ENCODE data around the gene PLEKHG4B. TPM values are rescaled to one million over a fixed set of nuclear protein-coding genes. Genes with fewer than 3 reads are reported as not detected.
A peak's percentile ranks its signal among the peaks of the same experiment; 100 is the strongest.

PLEKHG4B gene
- total RNA-seq, 1 experiment from 2014 or later = 1.2 TPM

- TF ChIP-seq, protein P1, sequence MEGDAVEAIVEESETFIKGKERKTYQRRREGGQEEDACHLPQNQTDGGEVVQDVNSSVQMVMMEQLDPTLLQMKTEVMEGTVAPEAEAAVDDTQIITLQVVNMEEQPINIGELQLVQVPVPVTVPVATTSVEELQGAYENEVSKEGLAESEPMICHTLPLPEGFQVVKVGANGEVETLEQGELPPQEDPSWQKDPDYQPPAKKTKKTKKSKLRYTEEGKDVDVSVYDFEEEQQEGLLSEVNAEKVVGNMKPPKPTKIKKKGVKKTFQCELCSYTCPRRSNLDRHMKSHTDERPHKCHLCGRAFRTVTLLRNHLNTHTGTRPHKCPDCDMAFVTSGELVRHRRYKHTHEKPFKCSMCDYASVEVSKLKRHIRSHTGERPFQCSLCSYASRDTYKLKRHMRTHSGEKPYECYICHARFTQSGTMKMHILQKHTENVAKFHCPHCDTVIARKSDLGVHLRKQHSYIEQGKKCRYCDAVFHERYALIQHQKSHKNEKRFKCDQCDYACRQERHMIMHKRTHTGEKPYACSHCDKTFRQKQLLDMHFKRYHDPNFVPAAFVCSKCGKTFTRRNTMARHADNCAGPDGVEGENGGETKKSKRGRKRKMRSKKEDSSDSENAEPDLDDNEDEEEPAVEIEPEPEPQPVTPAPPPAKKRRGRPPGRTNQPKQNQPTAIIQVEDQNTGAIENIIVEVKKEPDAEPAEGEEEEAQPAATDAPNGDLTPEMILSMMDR (conservative IDR thresholded peaks at IDR 0.05; ENCODE audit: low read depth, low read length) = no peak
- TF ChIP-seq EZH2 (IDR thresholded peaks at IDR 0.05; ENCODE audit: low read length, unreplicated experiment) (no peak), EZH2phosphoT487 (IDR thresholded peaks at IDR 0.05; ENCODE audit: borderline replicate concordance, low read length) (no peak)
- Histone ChIP-seq H3K4me3 (ENCODE audit: low read length) (no peak overlapping the region), H2AFZ (ENCODE audit: low read length) (no peak overlapping the region), H3F3A (ENCODE audit: low read length, unreplicated experiment) (no peaks in the 10 kb centered on the region), H3K9me3 (ENCODE audit: low read length) (0 out of 2 replicates have a peak, but pooled peaks cover 6% of the 10 kb centered on the region), H3K79me2 (ENCODE audit: low read length) (no peaks in the 10 kb centered on the region), H3K4me2 (ENCODE audit: low read length) (no peak overlapping the region), H3K27ac (ENCODE audit: low read length) (no peak overlapping the region), H3K27me3 (ENCODE audit: low read length) (peaks cover 4% of the 10 kb centered on the region; the same call in 1 of the 2 replicates), H4K20me1 (ENCODE audit: low read length) (no peaks in the 10 kb centered on the region), H3K9ac (ENCODE audit: low read length) (no peak overlapping the region), H3K9me2 (replicated peaks; ENCODE audit: low read length) (no peaks in the 10 kb centered on the region), H3K4me1 (ENCODE audit: insufficient read depth, low read length) (no peaks in the 10 kb centered on the region), H3K36me3 (ENCODE audit: low read depth, low read length) (no peaks in the 10 kb centered on the region)
- BruUV-seq (replicated peaks) = no TSS peak
- intact Hi-C loops (cut with micrococcal nuclease) = no loop called here
- POLR2A ChIA-PET (ENCODE audit: unreplicated experiment) = interaction anchor here (0.7 kb wide), 1 partner anchor 88 kb away, joined by 3 read pairs; no protein-coding TSS in a partner anchor
- ATAC-seq = no peak
- CTCF ChIA-PET = no interaction called here
- DNase-seq = no peak
Observed at GRCh38 chr5:130601-131131, 38.7 kb downstream of the PLEKHG4B start.

- POLR2A ChIA-PET (ENCODE audit: unreplicated experiment) = no interaction called here
- Histone ChIP-seq H3K9me2 (replicated peaks; ENCODE audit: low read length) (no peaks in the 10 kb centered on the region), H3K27me3 (ENCODE audit: low read length) (peaks cover 3% of the 10 kb centered on the region; the same call in 1 of the 2 replicates), H3F3A (ENCODE audit: low read length, unreplicated experiment) (no peaks in the 10 kb centered on the region), H2AFZ (ENCODE audit: low read length) (no peak overlapping the region), H3K36me3 (ENCODE audit: low read depth, low read length) (no peaks in the 10 kb centered on the region), H4K20me1 (ENCODE audit: low read length) (no peaks in the 10 kb centered on the region), H3K9ac (ENCODE audit: low read length) (no peak overlapping the region), H3K79me2 (ENCODE audit: low read length) (no peaks in the 10 kb centered on the region), H3K9me3 (ENCODE audit: low read length) (no peaks in the 10 kb centered on the region), H3K4me1 (ENCODE audit: insufficient read depth, low read length) (no peaks in the 10 kb centered on the region), H3K4me2 (ENCODE audit: low read length) (no peak overlapping the region), H3K4me3 (ENCODE audit: low read length) (no peak overlapping the region), H3K27ac (ENCODE audit: low read length) (no peak overlapping the region)
- peak; percentile 31 for DNase-seq
- BruUV-seq (replicated peaks) = no TSS peak
- CTCF ChIA-PET = no interaction called here
- TF ChIP-seq, protein P1 (conservative IDR thresholded peaks at IDR 0.05; ENCODE audit: low read depth, low read length) = peak; percentile 42
- no peak for TF ChIP-seq EZH2 (IDR thresholded peaks at IDR 0.05; ENCODE audit: low read length, unreplicated experiment)
- peak; percentile 40 for ATAC-seq
- intact Hi-C loops (cut with micrococcal nuclease) = no loop called here
Observed at GRCh38 chr5:136901-137300, 44.9 kb downstream of the PLEKHG4B start.

DNA sequence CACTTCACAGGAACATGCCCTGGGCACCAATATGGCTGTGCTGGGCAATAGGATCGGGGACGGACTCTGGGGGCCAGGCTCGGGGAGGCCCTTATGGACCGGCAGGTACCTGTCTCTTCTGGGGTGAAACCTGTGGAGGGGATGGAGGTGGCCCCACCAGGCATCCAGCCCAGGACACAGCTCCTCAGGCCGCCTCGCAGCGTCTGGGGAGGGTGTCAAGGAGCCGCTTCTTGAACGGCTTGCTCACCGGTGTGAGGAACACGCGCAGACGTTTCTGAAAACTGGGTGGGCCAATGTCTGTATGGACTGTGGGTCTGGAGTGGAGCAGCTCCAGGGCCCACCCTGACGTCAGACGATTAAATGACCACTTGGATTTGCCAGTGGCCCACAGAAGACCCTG is 45.8 kb downstream of the PLEKHG4B start:
- Histone ChIP-seq H2AFZ (ENCODE audit: low read length) (no peak overlapping the region), H3K9me3 (ENCODE audit: low read length) (no peaks in the 10 kb centered on the region), H3K9me2 (replicated peaks; ENCODE audit: low read length) (no peaks in the 10 kb centered on the region), H3K79me2 (ENCODE audit: low read length) (no peaks in the 10 kb centered on the region), H3K4me3 (ENCODE audit: low read length) (no peak overlapping the region), H3K27ac (ENCODE audit: low read length) (no peak overlapping the region), H3K27me3 (ENCODE audit: low read length) (no peaks in the 10 kb centered on the region), H4K20me1 (ENCODE audit: low read length) (no peaks in the 10 kb centered on the region), H3F3A (ENCODE audit: low read length, unreplicated experiment) (no peaks in the 10 kb centered on the region), H3K36me3 (ENCODE audit: low read depth, low read length) (no peaks in the 10 kb centered on the region), H3K4me2 (ENCODE audit: low read length) (no peak overlapping the region), H3K4me1 (ENCODE audit: insufficient read depth, low read length) (no peaks in the 10 kb centered on the region), H3K9ac (ENCODE audit: low read length) (no peak overlapping the region)
- intact Hi-C loops (cut with micrococcal nuclease) = no loop called here
- no peak for ATAC-seq
- TF ChIP-seq EZH2 (IDR thresholded peaks at IDR 0.05; ENCODE audit: low read length, unreplicated experiment) (no peak), EZH2phosphoT487 (IDR thresholded peaks at IDR 0.05; ENCODE audit: borderline replicate concordance, low read length) (no peak)
- TF ChIP-seq, protein P1 (conservative IDR thresholded peaks at IDR 0.05; ENCODE audit: low read depth, low read length) = no peak
- BruUV-seq (replicated peaks) = no TSS peak
- ChIA-PET CTCF (no interaction called here), POLR2A (ENCODE audit: unreplicated experiment) (no interaction called here)
- no peak for DNase-seq
